Gastrocnemius medialis (tissue), 4 donors: Measurements from ENCODE around the gene ABR. TPM values are rescaled to one million over a fixed set of nuclear protein-coding genes. Genes with fewer than 3 reads are reported as not detected.

Experiments used
- ATAC-seq, 2 donors: fragments of 150-250 bp; one replicate each; pipeline ENCODE4 v1.9.1; 2016
- DNase-seq, 2 donors: peaks; one replicate each; pipeline ENCODE4 v3.0.0-alpha.2; 2019
- H3K27ac ChIP-seq, 4 donors: fragments of 200-600 bp; sonication (generic); 1 replicate in 1 of 4; 2 replicates in 3 of 4; pipeline ENCODE4 v1.5.1; 2016 to 2018; ENCODE audit warnings: mild to moderate bottlenecking in 2 of 4, moderate library complexity in 1 of 4
- H3K27me3 ChIP-seq, 3 donors: fragments of 200-600 bp; sonication (generic) in 2 of 3; 1 replicate in 1 of 3; 2 replicates in 2 of 3; pipeline versions ENCODE4 v1.5.1 to v1.6.0; 2016 to 2019; ENCODE audit warnings: mild to moderate bottlenecking in 1 of 3, moderate library complexity in 1 of 3
- H3K36me3 ChIP-seq, 2 donors: fragments of 200-600 bp; sonication (generic) in 1 of 2; one replicate each; pipeline ENCODE4 v1.5.1; 2017 to 2018
- H3K4me1 ChIP-seq, 2 donors: fragments of 200-600 bp; sonication (generic) in 1 of 2; one replicate each; pipeline ENCODE4 v1.5.1; 2016 to 2017; ENCODE audit warnings: mild to moderate bottlenecking in 2 of 2
- H3K4me3 ChIP-seq, 4 donors: fragments of 200-600 bp; sonication (generic) in 3 of 4; 1 replicate in 1 of 4; 2 replicates in 3 of 4; pipeline ENCODE4 v1.5.1; 2016 to 2019; ENCODE audit warnings: mild to moderate bottlenecking in 2 of 4
- H3K9me3 ChIP-seq, 3 donors: fragments of 200-600 bp; sonication (generic) in 2 of 3; 1 replicate in 1 of 3; 2 replicates in 2 of 3; pipeline ENCODE4 v1.5.1; 2016 to 2019
- CTCF ChIP-seq, 5 experiments: fragments of 450-650 bp in 3 of 5; fragments of 200-600 bp in 2 of 5; sonication (generic) in 2 of 5; IDR thresholded peaks in 4 of 5; conservative IDR thresholded peaks in 1 of 5; 1 replicate in 4 of 5; 2 replicates in 1 of 5; pipeline ENCODE4 v1.5.1; 2016 to 2019; ENCODE audit warnings: antibody characterized with exemption in 5 of 5, mild to moderate bottlenecking in 3 of 5, moderate library complexity in 3 of 5
- POLR2A ChIP-seq, 2 donors: fragments of 450-650 bp; IDR thresholded peaks; one replicate each; pipeline ENCODE4 v1.6.1; 2017; ENCODE audit warnings: antibody characterized with exemption in 2 of 2, mild to moderate bottlenecking in 2 of 2, moderate library complexity in 2 of 2
- in situ Hi-C, 4 donors: fragments of 200-750 bp; cut with MboI; loops; one replicate each; pipeline versions ENCODE4 v1.15.0 to v1.8.0; 2017; ENCODE audit warnings: low sequenced_read_pairs in 4 of 4
- intact Hi-C: fragments of 100-400 bp; cut with DNase I; formaldehyde crosslinking; loops from one replicate; pipeline ENCODE4 v1.15.1; 2023; ENCODE audit warnings: low total_unique reads
- total RNA-seq, 4 donors: library from RNA; depleted of rRNA; stranded (reverse); fragments of >200 nt; gene quantifications; one replicate each; pipeline versions ENCODE4 v1.1.0 to v1.2.3, GENCODE V29; 2016

The ABR gene
- total RNA-seq, 4 donors from 2014 or later: 9.7 to 15.4 (median 12.8) TPM

GRCh38 chr17:1212946-1213345 lies 33.2 kb upstream of the ABR start:
- DNase-seq: no peak
- no peak for ATAC-seq
- no peak for TF ChIP-seq POLR2A (IDR thresholded peaks at IDR 0.05)
- no peak for TF ChIP-seq CTCF (IDR thresholded peaks at IDR 0.05 in 4 of 5, conservative IDR thresholded peaks at IDR 0.05 in 1 of 5)
- no peak overlapping the region for H3K27ac ChIP-seq
- peaks cover 18 to 23% (median 22%) of the 10 kb centered on the region in 3 donors for H3K27me3 ChIP-seq
- no peaks in the 10 kb centered on the region for H3K4me1 ChIP-seq
- intact Hi-C loops (no loop called here), in situ Hi-C loops (no loop called here)
- H3K36me3 ChIP-seq: no peaks in the 10 kb centered on the region
- no peak overlapping the region for H3K4me3 ChIP-seq
- no peaks in the 10 kb centered on the region for H3K9me3 ChIP-seq

- Histone ChIP-seq H3K27me3 (peaks cover 8 to 22% (median 16%) of the 10 kb centered on the region in 3 donors), H3K9me3 (no peaks in the 10 kb centered on the region), H3K36me3 (no peaks in the 10 kb centered on the region), H3K27ac (no peak overlapping the region), H3K4me3 (no peak overlapping the region), H3K4me1 (no peaks in the 10 kb centered on the region)
- ATAC-seq: no peak
- intact Hi-C loops (no loop called here), in situ Hi-C loops (no loop called here)
- TF ChIP-seq POLR2A (IDR thresholded peaks at IDR 0.05) (no peak), CTCF (IDR thresholded peaks at IDR 0.05 in 4 of 5, conservative IDR thresholded peaks at IDR 0.05 in 1 of 5) (no peak)
- DNase-seq: no peak
These were observed 31.5 kb upstream of the ABR start for GRCh38 chr17:1211287-1211686.

- no peaks in the 10 kb centered on the region for H3K9me3 ChIP-seq
- H3K4me1 ChIP-seq: no peaks in the 10 kb centered on the region
- DNase-seq (no peak), ATAC-seq (no peak)
- TF ChIP-seq CTCF (IDR thresholded peaks at IDR 0.05 in 4 of 5, conservative IDR thresholded peaks at IDR 0.05 in 1 of 5): no peak
- no peak for TF ChIP-seq POLR2A (IDR thresholded peaks at IDR 0.05)
- no peaks in the 10 kb centered on the region for H3K36me3 ChIP-seq
- no peak overlapping the region for H3K4me3 ChIP-seq
- H3K27ac ChIP-seq: no peak overlapping the region
- intact Hi-C loops: no loop called here
- in situ Hi-C loops: no loop called here
- H3K27me3 ChIP-seq: peaks cover 8 to 19% (median 19%) of the 10 kb centered on the region in 3 donors
These were observed 29.2 kb upstream of the ABR start for GRCh38 chr17:1208966-1209365.

- Histone ChIP-seq H3K4me1 (no peaks in the 10 kb centered on the region), H3K27ac (no peak overlapping the region), H3K27me3 (peaks cover 0 to 16% (median 16%) of the 10 kb centered on the region in 3 donors), H3K9me3 (no peaks in the 10 kb centered on the region), H3K36me3 (no peaks in the 10 kb centered on the region), H3K4me3 (no peak overlapping the region)
- intact Hi-C loops (no loop called here), in situ Hi-C loops (no loop called here)
- no peak for TF ChIP-seq POLR2A (IDR thresholded peaks at IDR 0.05)
- no peak for TF ChIP-seq CTCF (IDR thresholded peaks at IDR 0.05 in 4 of 5, conservative IDR thresholded peaks at IDR 0.05 in 1 of 5)
- DNase-seq: no peak
- no peak for ATAC-seq
These were observed 26.4 kb upstream of the ABR start for GRCh38 chr17:1206026-1206777.

GRCh38 chr17:1203967-1204291 lies 24.1 kb upstream of the ABR start:
- H3K27ac ChIP-seq: peak overlapping the region in 3 of 4 donors; percentile 65 to 76 (median 68)
- peak overlapping the region; percentile 55 to 82 (median 62) for H3K4me3 ChIP-seq
- H3K4me1 ChIP-seq: no peaks in the 10 kb centered on the region
- peaks cover 0 to 9% (median 6%) of the 10 kb centered on the region in 3 donors for H3K27me3 ChIP-seq
- intact Hi-C loops: no loop called here
- DNase-seq: no peak
- TF ChIP-seq POLR2A (IDR thresholded peaks at IDR 0.05) (no peak), CTCF (IDR thresholded peaks at IDR 0.05 in 4 of 5, conservative IDR thresholded peaks at IDR 0.05 in 1 of 5) (no peak)
- in situ Hi-C loops: no loop called here
- no peak for ATAC-seq
- no peaks in the 10 kb centered on the region for H3K9me3 ChIP-seq
- H3K36me3 ChIP-seq: no peaks in the 10 kb centered on the region
